Measurements from ENCODE around the gene KLHDC4.
"Not testable (repeated sequence)": the region's sequence is repeated elsewhere in the genome, so short reads cannot be mapped to it uniquely, and the experiment has no call there.

KLHDC4 gene

GRCh38 chr16:87688876-87689815 is 76.6 kb downstream of the KLHDC4 start:
- no peak for DNase-seq
- intact Hi-C loops (cut with DNase I) = no loop called here

- no peak for DNase-seq
- intact Hi-C loops (cut with DNase I) = no loop called here
Measured at GRCh38 chr16:87687998-87688529, 77.7 kb downstream of the KLHDC4 start.

- intact Hi-C loops (cut with DNase I) = no loop called here
- DNase-seq = peak in 1 of 10 donors; percentile 87
Measured at GRCh38 chr16:87687126-87687910, 78.5 kb downstream of the KLHDC4 start.

- intact Hi-C loops (cut with DNase I) = no loop called here
- DNase-seq = peak in 1 of 10 donors; percentile 79
Measured at GRCh38 chr16:87686697-87687096, 79.1 kb downstream of the KLHDC4 start.

- no peak for DNase-seq
Measured at GRCh38 chr16:87685766-87686165, 80.0 kb downstream of the KLHDC4 start.

GRCh38 chr16:87685405-87685755 is 80.4 kb downstream of the KLHDC4 start:
- intact Hi-C loops (cut with DNase I) = no loop called here
- peak in 1 of 10 donors; percentile 75 for DNase-seq

More at GRCh38 chr16:87685766-87686165, 80.0 kb downstream of the KLHDC4 start:
- intact Hi-C loops (cut with DNase I) = no loop called here

- intact Hi-C loops (cut with DNase I) = no loop called here
- no peak for DNase-seq
Measured at GRCh38 chr16:87684711-87685404, 80.9 kb downstream of the KLHDC4 start.

GRCh38 chr16:87684106-87684677 is 81.6 kb downstream of the KLHDC4 start:
- DNase-seq = peak in 1 of 10 donors; percentile 71
- intact Hi-C loops (cut with DNase I) = no loop called here

GRCh38 chr16:87682852-87683399 is 82.9 kb downstream of the KLHDC4 start:
- intact Hi-C loops (cut with DNase I) = no loop called here
- peak in 1 of 10 donors; percentile 81 for DNase-seq

- no peak for DNase-seq
- intact Hi-C loops (cut with DNase I) = no loop called here
Measured at GRCh38 chr16:87681981-87682570, 83.7 kb downstream of the KLHDC4 start.

- intact Hi-C loops (cut with DNase I); DNase-seq: not testable (repeated sequence)
Measured at GRCh38 chr16:87681051-87681602, 84.7 kb downstream of the KLHDC4 start.

- intact Hi-C loops (cut with DNase I) = no loop called here
- no peak for DNase-seq
Measured at GRCh38 chr16:87680272-87680644, 85.5 kb downstream of the KLHDC4 start.

GRCh38 chr16:87679593-87680271 is 86.1 kb downstream of the KLHDC4 start:
- intact Hi-C loops (cut with DNase I) = no loop called here
- DNase-seq = no peak

GRCh38 chr16:87678618-87679017 is 87.2 kb downstream of the KLHDC4 start:
- intact Hi-C loops (cut with DNase I) = no loop called here
- DNase-seq = no peak

- intact Hi-C loops (cut with DNase I) = no loop called here
- no peak for DNase-seq
Measured at GRCh38 chr16:87677830-87678229, 88.0 kb downstream of the KLHDC4 start.

GRCh38 chr16:87675111-87675719 is 90.6 kb downstream of the KLHDC4 start:
- intact Hi-C loops (cut with DNase I) = no loop called here
- DNase-seq = no peak

- no peak for DNase-seq
- intact Hi-C loops (cut with DNase I) = no loop called here
Measured at GRCh38 chr16:87674419-87674818, 91.4 kb downstream of the KLHDC4 start.

GRCh38 chr16:87671715-87672270 is 94.0 kb downstream of the KLHDC4 start:
- intact Hi-C loops (cut with DNase I) = no loop called here
- DNase-seq = no peak

All from posterior cingulate gyrus (tissue), 11 donors.